ENCODE measurements around the gene SAP25. TPM values are rescaled to one million over a fixed set of nuclear protein-coding genes. Genes with fewer than 3 reads are reported as not detected.

SAP25 gene
- total RNA-seq, 3 donors from 2014 or later (not counting 1 experiment from before 2014, with no cell fraction given), result 25.9 to 46.4 (median 32.5) TPM

GRCh38 chr7:100584683-100585510 is 11.2 kb upstream of the SAP25 start:
- peak in 1 of 2 donors; percentile 41 for DNase-seq
- peak overlapping the region; percentile 89 to 92 for H3K27ac Mint-ChIP-seq
- Histone ChIP-seq H3K4me3 (ENCODE audit: low read length) (peak overlapping the region; percentile 97), H3K27ac (ENCODE audit: low read length) (peak overlapping the region; percentile 92), H3K9me3 (ENCODE audit: control insufficient read depth, insufficient read depth, low read length) (no peaks in the 10 kb centered on the region), H3K27me3 (ENCODE audit: control insufficient read depth, insufficient read depth, low read length) (peaks cover 2% of the 10 kb centered on the region), H3K4me1 (ENCODE audit: control insufficient read depth, insufficient read depth, low read length) (peaks cover 48% of the 10 kb centered on the region), H3K36me3 (ENCODE audit: control insufficient read depth, insufficient read depth, low read length) (peaks cover 27% of the 10 kb centered on the region)
- intact Hi-C loops (cut with micrococcal nuclease), result loop anchor here (5.0 kb wide), 1 partner anchor 38 kb away; no protein-coding TSS in a partner anchor
- no peak for ATAC-seq
- H3K4me3 Mint-ChIP-seq, result peak overlapping the region; percentile 97
- no peaks in the 10 kb centered on the region for H3K9me3 Mint-ChIP-seq
- TF ChIP-seq CTCF (IDR thresholded peaks at IDR 0.05), result no peak
- peaks cover 19 to 34% of the 10 kb centered on the region in 2 donors for H3K4me1 Mint-ChIP-seq
- WGBS (ENCODE audit: insufficient coverage), result 1% methylated on average over 18 of the region's 20 CpGs
- no peaks in the 10 kb centered on the region for H3K36me3 Mint-ChIP-seq
- H3K27me3 Mint-ChIP-seq (ENCODE audit: low read depth in 2 of 2), result peaks cover 0 to 7% of the 10 kb centered on the region in 2 donors

GRCh38 chr7:100584054-100584682 is 10.5 kb upstream of the SAP25 start:
- Histone ChIP-seq H3K27me3 (ENCODE audit: control insufficient read depth, insufficient read depth, low read length) (no peaks in the 10 kb centered on the region), H3K36me3 (ENCODE audit: control insufficient read depth, insufficient read depth, low read length) (peaks cover 32% of the 10 kb centered on the region), H3K4me3 (ENCODE audit: low read length) (peak overlapping the region; percentile 97), H3K27ac (ENCODE audit: low read length) (peak overlapping the region; percentile 92), H3K9me3 (ENCODE audit: control insufficient read depth, insufficient read depth, low read length) (no peaks in the 10 kb centered on the region), H3K4me1 (ENCODE audit: control insufficient read depth, insufficient read depth, low read length) (peaks cover 48% of the 10 kb centered on the region)
- peak overlapping the region; percentile 97 for H3K4me3 Mint-ChIP-seq
- intact Hi-C loops (cut with micrococcal nuclease), result no loop called here
- 1% methylated on average over 10 of the region's 15 CpGs for WGBS (ENCODE audit: insufficient coverage)
- H3K4me1 Mint-ChIP-seq, result peaks cover 19 to 34% of the 10 kb centered on the region in 2 donors
- H3K36me3 Mint-ChIP-seq, result no peaks in the 10 kb centered on the region
- no peaks in the 10 kb centered on the region for H3K9me3 Mint-ChIP-seq
- H3K27ac Mint-ChIP-seq, result peak overlapping the region; percentile 89 to 92
- H3K27me3 Mint-ChIP-seq (ENCODE audit: low read depth in 2 of 2), result peaks cover 0 to 1% of the 10 kb centered on the region in 2 donors
- ATAC-seq, result no peak
- DNase-seq, result no peak
- no peak for TF ChIP-seq CTCF (IDR thresholded peaks at IDR 0.05)

GRCh38 chr7:100583132-100584053 is 9.7 kb upstream of the SAP25 start:
- Histone ChIP-seq H3K4me3 (ENCODE audit: low read length) (peak overlapping the region; percentile 97), H3K27me3 (ENCODE audit: control insufficient read depth, insufficient read depth, low read length) (no peaks in the 10 kb centered on the region), H3K36me3 (ENCODE audit: control insufficient read depth, insufficient read depth, low read length) (peaks cover 39% of the 10 kb centered on the region), H3K27ac (ENCODE audit: low read length) (peak overlapping the region; percentile 92), H3K4me1 (ENCODE audit: control insufficient read depth, insufficient read depth, low read length) (peaks cover 48% of the 10 kb centered on the region), H3K9me3 (ENCODE audit: control insufficient read depth, insufficient read depth, low read length) (no peaks in the 10 kb centered on the region)
- H3K27ac Mint-ChIP-seq, result peak overlapping the region; percentile 89 to 92
- H3K36me3 Mint-ChIP-seq, result no peaks in the 10 kb centered on the region
- H3K4me1 Mint-ChIP-seq, result peaks cover 19 to 34% of the 10 kb centered on the region in 2 donors
- H3K4me3 Mint-ChIP-seq, result peak overlapping the region; percentile 97
- 4% methylated on average over 22 of the region's 23 CpGs for WGBS (ENCODE audit: insufficient coverage)
- intact Hi-C loops (cut with micrococcal nuclease), result no loop called here
- no peaks in the 10 kb centered on the region for H3K9me3 Mint-ChIP-seq
- ATAC-seq (peak in 2 of 3 donors; percentile 2 to 3), DNase-seq (peak; percentile 41 to 81)
- no peak for TF ChIP-seq CTCF (IDR thresholded peaks at IDR 0.05)
- no peaks in the 10 kb centered on the region for H3K27me3 Mint-ChIP-seq (ENCODE audit: low read depth in 2 of 2)
